Endodermal cell (in vitro differentiated cells): Measurements from ENCODE around the gene PPP1R14B. TPM values are rescaled to one million over a fixed set of nuclear protein-coding genes. Genes with fewer than 3 reads are reported as not detected.

Experiments used
- DNase-seq: peaks from one replicate; pipeline ENCODE4 v3.0.0-alpha.2; 2017
- H3K27ac ChIP-seq: 2 replicates; pipeline ENCODE4 v1.5.1; 2013; ENCODE audit warnings: mild to moderate bottlenecking, low read depth, low read length, moderate library complexity
- H3K27me3 ChIP-seq: 2 replicates; pipeline ENCODE4 v1.6.1; 2013; ENCODE audit warnings: mild to moderate bottlenecking, low read length, moderate library complexity; ENCODE audit not compliant: insufficient read depth, control insufficient read depth, poor library complexity, severe bottlenecking
- H3K36me3 ChIP-seq: 2 replicates; pipeline ENCODE4 v1.7.0; 2013; ENCODE audit warnings: mild to moderate bottlenecking, low read length, moderate library complexity; ENCODE audit not compliant: control insufficient read depth, insufficient read depth
- H3K4me1 ChIP-seq: one replicate; pipeline ENCODE4 v1.7.0; 2013; ENCODE audit warnings: low read length; ENCODE audit not compliant: control insufficient read depth, insufficient read depth
- H3K4me3 ChIP-seq: 2 replicates; pipeline ENCODE4 v1.5.1; 2013; ENCODE audit warnings: mild to moderate bottlenecking, low read length, moderate library complexity
- H3K9ac ChIP-seq: 2 replicates; pipeline ENCODE4 v1.6.1; 2013; ENCODE audit warnings: mild to moderate bottlenecking, low read length, moderate library complexity; ENCODE audit not compliant: poor library complexity, severe bottlenecking; ENCODE audit errors: extremely low read depth
- H3K9me3 ChIP-seq: 2 replicates; pipeline ENCODE4 v1.6.1; 2013; ENCODE audit warnings: mild to moderate bottlenecking, low read length, moderate library complexity; ENCODE audit not compliant: control insufficient read depth
- H3K27ac Mint-ChIP-seq: 2 replicates; pipeline ENCODE4 v1.8.0; 2020; ENCODE audit warnings: mixed read lengths
- H3K27me3 Mint-ChIP-seq: 2 replicates; pipeline ENCODE4 v1.8.0; 2021; ENCODE audit warnings: mild to moderate bottlenecking, mixed read lengths; ENCODE audit not compliant: insufficient read depth
- H3K36me3 Mint-ChIP-seq: 2 replicates; pipeline ENCODE4 v1.8.0; 2020; ENCODE audit warnings: low read depth, mixed read lengths
- H3K4me1 Mint-ChIP-seq: 2 replicates; pipeline ENCODE4 v1.8.0; 2020; ENCODE audit warnings: mixed read lengths
- H3K4me3 Mint-ChIP-seq: 2 replicates; pipeline ENCODE4 v1.8.0; 2020; ENCODE audit warnings: mild to moderate bottlenecking, moderate library complexity, mixed read lengths
- H3K9me3 Mint-ChIP-seq: 2 replicates; pipeline ENCODE4 v1.8.0; 2020; ENCODE audit warnings: mild to moderate bottlenecking, mixed read lengths
- CTCF ChIP-seq: fragments of 200-600 bp; sonication (generic); conservative IDR thresholded peaks from 2 replicates; pipeline ENCODE4 v1.5.0; 2021; ENCODE audit warnings: antibody characterized with exemption, mild to moderate bottlenecking
- WGBS, 2 experiments: methylation state at CpG; one replicate each; pipeline versions ENCODE4 v1.1.5 to v1.1.7; 2013; ENCODE audit warnings: missing lambda C conversion rate in 2 of 2, mixed read lengths in 1 of 2; ENCODE audit not compliant: insufficient coverage in 1 of 2, insufficient read length in 1 of 2; 5-methylcytosine and 5-hydroxymethylcytosine counted together
- total RNA-seq, 2 donors: library from RNA; stranded (reverse); fragmentation: NEBNext Ultra II Directional in 1 of 2; extraction: Animal tissue kit (Norgen Biotek cat#: 25700) in 1 of 2; gene quantifications; 2 replicates in 1 of 2; 3 replicates in 1 of 2; pipeline ENCODE4 v1.2.1, GENCODE V29; 2021

The PPP1R14B gene
- total RNA-seq, 2 donors from 2014 or later = 228 to 265 TPM

- no peak for TF ChIP-seq CTCF
- no peaks in the 10 kb centered on the region for H3K4me1 Mint-ChIP-seq
- no peak for DNase-seq
- H3K9me3 ChIP-seq = no peaks in the 10 kb centered on the region
- H3K4me1 ChIP-seq = no peaks in the 10 kb centered on the region
- no peak overlapping the region for H3K27ac ChIP-seq
- no peak overlapping the region for H3K4me3 Mint-ChIP-seq
- no peaks in the 10 kb centered on the region for H3K27me3 Mint-ChIP-seq
- no peak overlapping the region for H3K4me3 ChIP-seq
- no peak overlapping the region for H3K27ac Mint-ChIP-seq
- H3K36me3 ChIP-seq = peaks cover 57% of the 10 kb centered on the region
- peaks cover 58% of the 10 kb centered on the region for H3K36me3 Mint-ChIP-seq
- H3K9ac ChIP-seq = no peak overlapping the region
- 94 to 99% methylated on average over 12 to 18 of the region's 18 CpGs for WGBS, 2 experiments
- H3K27me3 ChIP-seq = no peaks in the 10 kb centered on the region
- no peaks in the 10 kb centered on the region for H3K9me3 Mint-ChIP-seq
These were observed 14.9 kb upstream of the PPP1R14B start for GRCh38 chr11:64261556-64262080.

GRCh38 chr11:64260147-64260708 is 13.5 kb upstream of the PPP1R14B start:
- 95 to 96% methylated on average over 5 to 6 of the region's 6 CpGs for WGBS, 2 experiments
- H3K4me1 ChIP-seq = no peaks in the 10 kb centered on the region
- no peaks in the 10 kb centered on the region for H3K27me3 ChIP-seq
- no peaks in the 10 kb centered on the region for H3K27me3 Mint-ChIP-seq
- no peaks in the 10 kb centered on the region for H3K9me3 ChIP-seq
- no peak overlapping the region for H3K27ac ChIP-seq
- H3K27ac Mint-ChIP-seq = no peak overlapping the region
- DNase-seq = no peak
- no peaks in the 10 kb centered on the region for H3K4me1 Mint-ChIP-seq
- no peak for TF ChIP-seq CTCF
- H3K4me3 Mint-ChIP-seq = no peak overlapping the region
- no peaks in the 10 kb centered on the region for H3K9me3 Mint-ChIP-seq
- H3K36me3 Mint-ChIP-seq = peaks cover 56% of the 10 kb centered on the region
- no peak overlapping the region for H3K4me3 ChIP-seq
- peaks cover 66% of the 10 kb centered on the region for H3K36me3 ChIP-seq
- H3K9ac ChIP-seq = no peak overlapping the region

- H3K9ac ChIP-seq = no peak overlapping the region
- no peak overlapping the region for H3K27ac ChIP-seq
- H3K27ac Mint-ChIP-seq = no peak overlapping the region
- H3K9me3 ChIP-seq = no peaks in the 10 kb centered on the region
- no peaks in the 10 kb centered on the region for H3K27me3 ChIP-seq
- H3K9me3 Mint-ChIP-seq = no peaks in the 10 kb centered on the region
- DNase-seq = no peak
- H3K36me3 Mint-ChIP-seq = peaks cover 56% of the 10 kb centered on the region
- H3K27me3 Mint-ChIP-seq = no peaks in the 10 kb centered on the region
- no peak for TF ChIP-seq CTCF
- no peak overlapping the region for H3K4me3 ChIP-seq
- 96 to 98% methylated on average over 4 of the region's 4 CpGs for whole genome bisulfite sequencing, 2 experiments
- H3K36me3 ChIP-seq = peaks cover 70% of the 10 kb centered on the region
- H3K4me3 Mint-ChIP-seq = no peak overlapping the region
- H3K4me1 ChIP-seq = no peaks in the 10 kb centered on the region
- no peaks in the 10 kb centered on the region for H3K4me1 Mint-ChIP-seq
These were observed 12.9 kb upstream of the PPP1R14B start for GRCh38 chr11:64259533-64260067.
